GM12878 (cell line): ENCODE results near the gene HS3ST5. TPM values are rescaled to one million over a fixed set of nuclear protein-coding genes. Genes with fewer than 3 reads are reported as not detected.

Source experiments
- ATAC-seq: fragments of 200-7000 bp; cut with Tn5 transposase; 3 replicates; pipeline ENCODE4 v1.9.1; 2020; ENCODE audit warnings: mild to moderate bottlenecking, moderate library complexity
- BruUV-seq: library from RNA; stranded (reverse); fragments of 400-500 nt; replicated peaks from 2 replicates; lab custom pipeline; 2021; lab: Mats Ljungman, UMichigan
- CTCF ChIA-PET: fragments of 300-600 bp; sonication (Branson Sonifier 250); formaldehyde crosslinking; extraction: SDS; loops from one replicate; lab custom pipeline; 2021; ENCODE audit warnings: inconsistent platforms; lab: Yijun Ruan, JAX
- POLR2A ChIA-PET: fragments of 350-600 bp; formaldehyde crosslinking; extraction: SDS; loops from one replicate; lab custom pipeline; 2021; ENCODE audit warnings: inconsistent platforms; lab: Charles Lee
- RAD21 ChIA-PET: fragments of 300-600 bp; sonication (Branson Sonifier 250); formaldehyde crosslinking; loops from one replicate; lab custom pipeline; 2023; ENCODE audit warnings: antibody characterized with exemption; ENCODE audit not compliant: unreplicated experiment; lab: Charles Lee
- SMC1A ChIA-PET: fragments of 300-600 bp; sonication (Branson Sonifier 250); formaldehyde crosslinking; loops from one replicate; lab custom pipeline; 2023; ENCODE audit not compliant: unreplicated experiment, uncharacterized antibody; lab: Charles Lee
- DNase-seq: peaks from one replicate; pipeline ENCODE4 v3.0.0-alpha.2; 2011; ENCODE audit warnings: low read depth, low spot score
- FAIRE-seq: peaks from 3 replicates; lab custom pipeline; 2011; peaks lifted over from hg19 to GRCh38; lab: Jason Lieb, UNC
- H2AFZ ChIP-seq: 2 replicates; pipeline ENCODE4 v1.6.0; 2011; ENCODE audit warnings: low read depth, low read length, control low read depth; ENCODE audit not compliant: control insufficient read depth
- H3K27ac ChIP-seq: 2 replicates; pipeline ENCODE4 v1.5.1; 2011; ENCODE audit warnings: control low read depth; ENCODE audit not compliant: control insufficient read depth, insufficient read depth
- H3K27me3 ChIP-seq, 2 experiments: replicated peaks in 1 of 2; 2 replicates each; pipeline versions ENCODE4 v1.6.0 to v1.6.1; 2011; ENCODE audit warnings: low read length in 1 of 2; ENCODE audit not compliant: control insufficient read depth in 2 of 2, insufficient read depth in 2 of 2
- H3K36me3 ChIP-seq, 2 experiments: 2 replicates each; pipeline ENCODE4 v1.5.1; 2011; ENCODE audit warnings: low read length in 1 of 2; ENCODE audit not compliant: control insufficient read depth in 2 of 2, insufficient read depth in 2 of 2
- H3K4me1 ChIP-seq: 2 replicates; pipeline ENCODE4 v1.6.1; 2011; ENCODE audit warnings: mild to moderate bottlenecking, low read length, moderate library complexity, mixed read lengths; ENCODE audit not compliant: control insufficient read depth, insufficient read depth
- H3K4me2 ChIP-seq: 2 replicates; pipeline ENCODE4 v1.6.0; 2011; ENCODE audit warnings: control low read depth; ENCODE audit not compliant: control insufficient read depth, insufficient read depth
- H3K4me3 ChIP-seq: fragments of 200-600 bp; sonication (generic); 2 replicates; pipeline ENCODE4 v1.5.1; 2016
- H3K79me2 ChIP-seq: 2 replicates; pipeline ENCODE4 v1.6.0; 2011; ENCODE audit warnings: low read length; ENCODE audit not compliant: control insufficient read depth, insufficient read depth
- H3K9ac ChIP-seq: 2 replicates; pipeline ENCODE4 v1.8.0; 2011; ENCODE audit warnings: low read length, control low read depth, mixed read lengths; ENCODE audit not compliant: control insufficient read depth, insufficient read depth
- H3K9me3 ChIP-seq: replicated peaks from 3 replicates; pipeline ENCODE4 v1.5.1; 2011; ENCODE audit warnings: mild to moderate bottlenecking, low read length; ENCODE audit not compliant: control insufficient read depth, insufficient read depth
- H4K20me1 ChIP-seq: 2 replicates; pipeline ENCODE4 v1.6.0; 2011; ENCODE audit not compliant: control insufficient read depth, insufficient read depth
- ATF7 ChIP-seq: fragments of 450-650 bp; IDR thresholded peaks from 2 replicates; pipeline ENCODE4 v1.6.1; 2016; ENCODE audit warnings: low read depth, mild to moderate bottlenecking
- CBX5 ChIP-seq: sonication (generic); IDR thresholded peaks from 2 replicates; pipeline ENCODE4 v1.6.1; 2016; ENCODE audit warnings: low read depth, moderate library complexity, mild to moderate bottlenecking, inconsistent platforms
- HCFC1 ChIP-seq: fragments of 150-350 bp; IDR thresholded peaks from 2 replicates; pipeline ENCODE4 v1.6.1; 2014; ENCODE audit warnings: low read length
- MEF2B ChIP-seq: fragments of 450-650 bp; IDR thresholded peaks from 2 replicates; pipeline ENCODE4 v1.6.1; 2018; ENCODE audit warnings: mild to moderate bottlenecking, moderate library complexity; ENCODE audit not compliant: partially characterized antibody, poor library complexity, severe bottlenecking
- MTA2 ChIP-seq: fragments of 450-650 bp; IDR thresholded peaks from 2 replicates; pipeline ENCODE4 v1.6.1; 2016; ENCODE audit warnings: low read depth, mild to moderate bottlenecking, moderate library complexity
- RAD21 ChIP-seq: IDR thresholded peaks from 2 replicates; pipeline ENCODE4 v1.6.1; 2011; ENCODE audit warnings: mild to moderate bottlenecking, low read depth, low read length, moderate library complexity; ENCODE audit not compliant: insufficient read depth
- TCF3 ChIP-seq: IDR thresholded peaks from 2 replicates; pipeline ENCODE4 v1.6.1; 2012; ENCODE audit warnings: low read depth, mild to moderate bottlenecking, low read length, borderline replicate concordance; ENCODE audit not compliant: insufficient read depth
- WGBS: methylation state at CpG from one replicate; pipeline ENCODE4 v1.1.6; 2016; ENCODE audit warnings: low lambda C conversion rate; ENCODE audit not compliant: insufficient replicate concordance, insufficient coverage; ENCODE audit errors: missing lambda C conversion rate; 5-methylcytosine and 5-hydroxymethylcytosine counted together
- in situ Hi-C: fragments of 300-500 bp; cut with MboI; formaldehyde crosslinking; loops from 9 replicates; pipeline ENCODE4 v1.14.3; 2018; ENCODE audit warnings: mixed read lengths
- intact Hi-C: fragments of 100-400 bp; cut with micrococcal nuclease; formaldehyde crosslinking; loops from one replicate; pipeline ENCODE4 v1.14.2; 2022; ENCODE audit not compliant: unreplicated experiment
- polyA plus RNA-seq, 11 experiments: library from polyadenylated mRNA; depleted of rRNA in 4 of 11; unstranded in 6 of 11; stranded (reverse) in 5 of 11; fragments of >200 nt; fragmentation: Nextera tagmentation in 4 of 11; fragmentation: Illumina TruSeq in 1 of 11; extraction: Ambion mirVana in 4 of 11; extraction: Trizol in 1 of 11; gene quantifications; 1 replicate in 1 of 11; 2 replicates in 10 of 11; pipeline versions ENCODE4 v1.2.1 to v1.2.3, GENCODE V29; 2011 to 2016; ENCODE audit warnings: inconsistent platforms in 2 of 11, missing spikeins in 2 of 11, low read depth in 1 of 11
- total RNA-seq, 4 experiments: library from RNA; depleted of rRNA in 3 of 4; stranded (reverse); fragments of >200 nt in 3 of 4; fragmentation: Illumina TruSeq in 1 of 4; extraction: Trizol in 1 of 4; gene quantifications; 2 replicates each; pipeline versions ENCODE4 v1.2.1 to v1.2.3, GENCODE V29; 2013 to 2021
- TF ChIP-seq, protein P1 (sequence below): fragments of 150-350 bp; IDR thresholded peaks from 2 replicates; pipeline ENCODE4 v1.6.1; 2016; ENCODE audit warnings: low read depth, low read length

The HS3ST5 gene
- total and polyA plus RNA-seq, 10 of the 15 experiments (the other 5 are each of a cell fraction or from before 2014, with no cell fraction given): 0.04 TPM; not detected in 9

DNA sequence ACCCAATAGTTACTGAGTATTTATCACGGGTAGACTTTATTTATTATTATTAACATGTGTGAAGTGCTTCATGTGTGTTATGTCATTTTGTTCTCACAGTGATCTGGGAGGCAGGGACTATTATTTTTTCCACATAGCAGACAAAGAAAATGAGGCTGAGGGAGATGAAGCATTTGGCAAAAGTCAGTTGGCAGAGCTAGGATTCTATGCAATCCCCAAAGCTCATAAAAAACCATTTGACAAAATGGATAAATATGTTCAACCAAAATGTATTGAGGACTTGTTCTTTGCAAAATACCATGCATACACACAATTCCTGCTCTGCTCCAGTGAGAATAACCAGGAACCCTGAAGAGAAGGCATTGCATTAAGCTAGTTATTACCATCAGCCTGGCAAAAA, 184.4 kb downstream of the HS3ST5 start (continued):
- TF ChIP-seq, protein P1, sequence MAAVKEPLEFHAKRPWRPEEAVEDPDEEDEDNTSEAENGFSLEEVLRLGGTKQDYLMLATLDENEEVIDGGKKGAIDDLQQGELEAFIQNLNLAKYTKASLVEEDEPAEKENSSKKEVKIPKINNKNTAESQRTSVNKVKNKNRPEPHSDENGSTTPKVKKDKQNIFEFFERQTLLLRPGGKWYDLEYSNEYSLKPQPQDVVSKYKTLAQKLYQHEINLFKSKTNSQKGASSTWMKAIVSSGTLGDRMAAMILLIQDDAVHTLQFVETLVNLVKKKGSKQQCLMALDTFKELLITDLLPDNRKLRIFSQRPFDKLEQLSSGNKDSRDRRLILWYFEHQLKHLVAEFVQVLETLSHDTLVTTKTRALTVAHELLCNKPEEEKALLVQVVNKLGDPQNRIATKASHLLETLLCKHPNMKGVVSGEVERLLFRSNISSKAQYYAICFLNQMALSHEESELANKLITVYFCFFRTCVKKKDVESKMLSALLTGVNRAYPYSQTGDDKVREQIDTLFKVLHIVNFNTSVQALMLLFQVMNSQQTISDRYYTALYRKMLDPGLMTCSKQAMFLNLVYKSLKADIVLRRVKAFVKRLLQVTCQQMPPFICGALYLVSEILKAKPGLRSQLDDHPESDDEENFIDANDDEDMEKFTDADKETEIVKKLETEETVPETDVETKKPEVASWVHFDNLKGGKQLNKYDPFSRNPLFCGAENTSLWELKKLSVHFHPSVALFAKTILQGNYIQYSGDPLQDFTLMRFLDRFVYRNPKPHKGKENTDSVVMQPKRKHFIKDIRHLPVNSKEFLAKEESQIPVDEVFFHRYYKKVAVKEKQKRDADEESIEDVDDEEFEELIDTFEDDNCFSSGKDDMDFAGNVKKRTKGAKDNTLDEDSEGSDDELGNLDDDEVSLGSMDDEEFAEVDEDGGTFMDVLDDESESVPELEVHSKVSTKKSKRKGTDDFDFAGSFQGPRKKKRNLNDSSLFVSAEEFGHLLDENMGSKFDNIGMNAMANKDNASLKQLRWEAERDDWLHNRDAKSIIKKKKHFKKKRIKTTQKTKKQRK: no peak
- TF ChIP-seq RAD21: no peak
- TF ChIP-seq, all 136 proteins: peak for 0

DNA sequence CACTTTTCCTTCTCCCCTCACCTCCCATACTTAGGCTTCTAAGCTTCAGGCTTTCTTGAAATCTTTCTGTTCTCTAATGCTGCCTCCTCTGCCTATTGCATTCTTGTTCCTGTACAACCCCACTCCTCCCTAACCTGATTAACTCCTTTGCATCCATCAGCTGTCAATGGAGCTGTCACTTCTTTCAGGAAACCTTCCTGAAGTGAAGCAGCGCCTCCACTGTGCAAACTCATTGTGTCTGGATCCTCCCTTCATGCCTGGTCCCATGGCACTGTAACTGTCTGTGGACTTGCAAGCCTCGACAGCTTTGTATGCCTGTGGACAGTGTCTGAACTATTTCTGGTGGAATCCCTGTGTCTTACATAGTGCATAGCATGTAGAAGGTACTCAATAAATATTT, 185.0 kb downstream of the HS3ST5 start:
- no peak overlapping the region for H3K9ac ChIP-seq
- in situ Hi-C loops: no loop called here
- no TSS peak for BruUV-seq
- ChIA-PET SMC1A (no interaction called here), CTCF (no interaction called here), POLR2A (no interaction called here), RAD21 (no interaction called here)
- intact Hi-C loops: no loop called here
- H3K4me2 ChIP-seq: no peak overlapping the region
- no peak for TF ChIP-seq MTA2
- no peak for TF ChIP-seq CBX5
- no peak for TF ChIP-seq MEF2B
- TF ChIP-seq ATF7: no peak
- no peak for TF ChIP-seq HCFC1
- no peak for TF ChIP-seq TCF3
- FAIRE-seq (no peak), DNase-seq (no peak), ATAC-seq (no peak)
- no peak overlapping the region for H2AFZ ChIP-seq
- H3K27me3 ChIP-seq: no peaks in the 10 kb centered on the region
- H3K9me3 ChIP-seq: no peaks in the 10 kb centered on the region
- no peak overlapping the region for H3K27ac ChIP-seq
- no peaks in the 10 kb centered on the region for H3K36me3 ChIP-seq
- H3K4me1 ChIP-seq: 0 out of 2 replicates have a peak, but pooled peaks cover 3% of the 10 kb centered on the region
- no peaks in the 10 kb centered on the region for H4K20me1 ChIP-seq
- H3K79me2 ChIP-seq: no peaks in the 10 kb centered on the region
- H3K4me3 ChIP-seq: no peak overlapping the region
- 5% methylated on average over 2 of the region's 2 CpGs for WGBS
